Right lobe of liver (tissue), 6 donors: ENCODE data around the gene SDF4. TPM values are rescaled to one million over a fixed set of nuclear protein-coding genes. Genes with fewer than 3 reads are reported as not detected.

Experiments
- ATAC-seq, 4 donors: fragments of 200-7000 bp; cut with Tn5 transposase; one replicate each; pipeline ENCODE4 v1.9.1; 2020; ENCODE audit warnings: mild to moderate bottlenecking in 4 of 4, moderate library complexity in 4 of 4
- DNase-seq, 3 donors: peaks; one replicate each; pipeline ENCODE4 v3.0.0-alpha.2; 2020
- H3K27ac ChIP-seq, 3 donors: fragments of 200-600 bp; one replicate each; pipeline ENCODE4 v1.8.0; 2022
- H3K27me3 ChIP-seq, 2 donors: fragments of 200-600 bp; one replicate each; pipeline ENCODE4 v1.8.0; 2022
- H3K36me3 ChIP-seq, 4 donors: fragments of 200-600 bp; sonication (generic) in 1 of 4; one replicate each; pipeline versions ENCODE4 v1.5.1 to v1.8.0; 2017 to 2022; ENCODE audit warnings: control low read depth in 1 of 4
- H3K4me1 ChIP-seq, 4 donors: fragments of 200-600 bp; sonication (generic) in 1 of 4; one replicate each; pipeline versions ENCODE4 v1.5.1 to v1.8.0; 2017 to 2022; ENCODE audit warnings: control low read depth in 1 of 4
- H3K4me3 ChIP-seq, 3 donors: fragments of 200-600 bp; one replicate each; pipeline ENCODE4 v1.8.0; 2022
- H3K9me3 ChIP-seq, 4 donors: fragments of 200-600 bp; sonication (generic) in 1 of 4; one replicate each; pipeline versions ENCODE4 v1.5.1 to v1.8.0; 2017 to 2022; ENCODE audit warnings: control low read depth in 1 of 4
- CTCF ChIP-seq, 4 donors: fragments of 200-600 bp in 3 of 4; fragments of 450-650 bp in 1 of 4; IDR thresholded peaks; one replicate each; pipeline versions ENCODE4 v1.5.1 to v1.8.0; 2016 to 2022; ENCODE audit warnings: antibody characterized with exemption in 4 of 4, mild to moderate bottlenecking in 2 of 4
- POLR2A ChIP-seq: fragments of 450-650 bp; IDR thresholded peaks from one replicate; pipeline ENCODE4 v1.6.1; 2017; ENCODE audit warnings: antibody characterized with exemption, mild to moderate bottlenecking
- WGBS: methylation state at CpG from one replicate; pipeline ENCODE4 v1.1.6; 2018; ENCODE audit warnings: low coverage, low lambda C conversion rate; ENCODE audit not compliant: insufficient coverage; ENCODE audit errors: missing lambda C conversion rate; 5-methylcytosine and 5-hydroxymethylcytosine counted together
- intact Hi-C, 2 donors: fragments of 100-400 bp; cut with DNase I; formaldehyde crosslinking; loops; one replicate each; pipeline versions ENCODE4 v1.11.2 to v1.14.1; 2022
- total RNA-seq, 6 experiments: library from RNA; depleted of rRNA in 2 of 6; stranded (reverse); fragments of >200 nt in 2 of 6; fragmentation: NEBNext Ultra II Directional in 3 of 6; extraction: Animal tissue kit (Norgen Biotek cat#: 25700) in 3 of 6; gene quantifications; one replicate each; pipeline versions ENCODE4 v1.1.0 to v1.2.4, GENCODE V29; 2016 to 2023
- donor health status: DM: no; HTN: yes; CAD: no.
- donor health status: DM: no; HTN: no; CAD: no.
- donor health status: DM: no; HTN: no; CAD: no.
- donor health status: DM: no; HTN: yes; CAD: no.
- donor health status: DM: no; HTN: yes; CAD: no.

SDF4 gene
- total RNA-seq, 6 experiments from 2014 or later: 112 to 148 (median 142) TPM

- WGBS: no CpG with 5 or more reads among the region's 15 CpGs
- Histone ChIP-seq H3K36me3 (peaks cover 0 to 65% (median 11%) of the 10 kb centered on the region in 4 donors), H3K9me3 (no peaks in the 10 kb centered on the region), H3K27me3 (no peaks in the 10 kb centered on the region), H3K4me1 (no peaks in the 10 kb centered on the region), H3K4me3 (no peak overlapping the region), H3K27ac (no peak overlapping the region)
- no peak for DNase-seq
- no peak for ATAC-seq
- no peak for TF ChIP-seq CTCF (IDR thresholded peaks at IDR 0.05)
- no peak for TF ChIP-seq POLR2A
- intact Hi-C loops: no loop called here
Measured at GRCh38 chr1:1223321-1223720, 8.5 kb downstream of the SDF4 start.

- 92% methylated on average over 29 of the region's 44 CpGs for WGBS
- H3K4me1 ChIP-seq: no peaks in the 10 kb centered on the region
- H3K36me3 ChIP-seq: peaks cover 0 to 65% (median 11%) of the 10 kb centered on the region in 4 donors
- intact Hi-C loops: no loop called here
- no peaks in the 10 kb centered on the region for H3K9me3 ChIP-seq
- TF ChIP-seq CTCF (IDR thresholded peaks at IDR 0.05) (no peak), POLR2A (no peak)
- no peak overlapping the region for H3K27ac ChIP-seq
- DNase-seq (no peak), ATAC-seq (no peak)
- no peaks in the 10 kb centered on the region for H3K27me3 ChIP-seq
- no peak overlapping the region for H3K4me3 ChIP-seq
Measured at GRCh38 chr1:1222575-1223225, 9.1 kb downstream of the SDF4 start.

GRCh38 chr1:1221887-1222574, 9.8 kb downstream of the SDF4 start:
- TF ChIP-seq POLR2A (no peak), CTCF (IDR thresholded peaks at IDR 0.05) (no peak)
- H3K4me3 ChIP-seq: no peak overlapping the region
- H3K27ac ChIP-seq: no peak overlapping the region
- H3K4me1 ChIP-seq: no peaks in the 10 kb centered on the region
- intact Hi-C loops: no loop called here
- H3K27me3 ChIP-seq: no peaks in the 10 kb centered on the region
- ATAC-seq (no peak), DNase-seq (no peak)
- H3K36me3 ChIP-seq: peaks cover 0 to 68% (median 11%) of the 10 kb centered on the region in 4 donors
- WGBS: 73% methylated on average over 8 of the region's 30 CpGs
- no peaks in the 10 kb centered on the region for H3K9me3 ChIP-seq

- WGBS: no CpG with 5 or more reads among the region's 24 CpGs
- Histone ChIP-seq H3K36me3 (peaks cover 0 to 67% (median 10%) of the 10 kb centered on the region in 4 donors), H3K4me3 (no peak overlapping the region), H3K27me3 (no peaks in the 10 kb centered on the region), H3K27ac (no peak overlapping the region), H3K4me1 (no peaks in the 10 kb centered on the region), H3K9me3 (no peaks in the 10 kb centered on the region)
- intact Hi-C loops: no loop called here
- ATAC-seq (no peak), DNase-seq (no peak)
- TF ChIP-seq CTCF (IDR thresholded peaks at IDR 0.05) (no peak), POLR2A (no peak)
Measured at GRCh38 chr1:1220197-1220596, 11.6 kb downstream of the SDF4 start.
